CD4-positive, alpha-beta T cell treated with Interleukin-4 for 1 hour (primary cell): ENCODE results near the gene ANGPTL1.
"Not testable (repeated sequence)": the region's sequence is repeated elsewhere in the genome, so short reads cannot be mapped to it uniquely, and the experiment has no call there.

Source experiments
- DNase-seq, 2 donors: peaks; one replicate each; pipeline ENCODE4 v3.0.0-alpha.2; 2020 to 2022

The ANGPTL1 gene

GRCh38 chr1:178867670-178868069 lies 3.2 kb downstream of the ANGPTL1 start:
- DNase-seq, result no peak

DNA sequence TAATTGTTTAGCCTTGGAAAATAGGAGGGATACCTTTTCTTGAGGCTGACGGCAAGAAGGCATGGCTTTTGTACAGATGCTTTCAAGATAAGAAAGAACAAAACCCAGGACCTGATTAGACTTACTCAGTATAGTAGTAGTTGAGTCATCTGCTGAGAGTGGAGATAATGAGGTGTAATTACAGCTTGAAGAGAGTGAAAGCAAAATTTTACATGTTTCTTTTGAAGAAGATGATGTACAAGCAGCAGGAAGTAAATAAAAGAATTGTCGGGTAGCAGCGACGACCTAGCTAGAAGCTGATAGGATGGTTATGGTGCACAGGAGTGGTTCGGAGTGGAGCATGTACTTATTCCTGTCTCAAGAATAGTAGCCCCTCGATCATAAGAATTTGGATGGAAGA lies 6.6 kb downstream of the ANGPTL1 start:
- no peak for DNase-seq

GRCh38 chr1:178862864-178863263 lies 8.0 kb downstream of the ANGPTL1 start:
- no peak for DNase-seq

DNA sequence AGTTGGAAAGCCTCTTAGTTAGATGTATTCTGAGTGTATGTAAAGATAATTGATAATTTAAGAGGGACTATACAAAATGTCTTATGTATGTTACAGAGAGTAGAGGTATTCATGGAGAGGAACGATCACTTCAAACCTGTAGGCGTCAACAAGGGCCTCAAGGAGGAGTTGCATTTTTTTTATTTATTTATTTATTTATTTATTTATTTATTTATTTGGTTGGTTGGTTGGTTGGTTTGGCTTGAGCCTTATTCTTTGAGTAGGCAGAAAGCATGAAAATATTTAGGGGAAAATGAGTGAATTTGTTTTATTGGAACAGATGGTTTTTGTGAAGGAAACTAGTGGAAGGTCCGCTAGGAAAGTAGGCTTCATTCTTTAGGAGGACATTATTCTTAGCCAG lies 8.5 kb downstream of the ANGPTL1 start:
- DNase-seq, result no peak

- DNase-seq, result no peak
Measured at GRCh38 chr1:178857126-178857525, 13.8 kb downstream of the ANGPTL1 start.

- no peak for DNase-seq
Measured at GRCh38 chr1:178849918-178850317, 21.0 kb downstream of the ANGPTL1 start.

- not testable (repeated sequence) for DNase-seq
Measured at GRCh38 chr1:178847919-178848318, 23.0 kb downstream of the ANGPTL1 start.

DNA sequence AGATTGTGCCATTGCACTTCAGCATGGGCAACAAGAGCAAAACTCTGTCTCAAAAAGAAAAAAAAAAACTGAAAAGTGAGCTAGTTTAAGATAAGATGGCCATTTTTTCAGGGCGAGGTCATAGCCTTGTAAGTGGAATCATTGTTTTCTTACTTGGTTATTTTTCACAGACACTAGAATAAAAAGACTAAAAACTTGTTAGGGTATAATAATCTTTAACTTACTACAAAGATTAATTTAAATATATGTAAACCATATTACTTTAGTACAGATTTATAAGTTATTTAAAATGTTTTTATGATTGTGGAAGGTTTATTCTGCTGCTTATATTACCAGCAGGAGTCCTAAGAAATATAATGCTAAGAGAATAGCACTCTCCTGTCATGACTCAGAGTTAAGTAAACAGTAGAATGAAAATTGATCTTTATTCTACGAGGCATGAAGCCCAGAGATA lies 23.5 kb downstream of the ANGPTL1 start:
- DNase-seq, result no peak

DNA sequence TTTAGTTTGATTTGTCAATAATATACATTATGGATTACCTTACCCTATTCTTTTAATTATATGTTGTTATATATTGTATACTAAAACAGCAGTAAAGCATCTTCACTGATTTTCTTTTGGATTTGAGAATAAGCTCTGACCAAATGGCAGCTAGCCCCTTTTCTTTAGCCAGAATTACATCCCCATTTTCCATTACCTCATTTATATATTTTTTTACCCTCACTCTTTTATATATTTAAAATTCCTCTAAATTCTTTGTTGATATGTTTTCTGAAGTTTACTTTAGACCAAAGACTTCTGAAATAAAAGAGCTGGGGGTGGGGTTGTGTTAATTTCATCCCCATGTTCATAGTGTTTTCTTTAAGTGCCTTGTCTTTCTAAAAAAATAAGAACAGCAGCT lies 24.6 kb downstream of the ANGPTL1 start:
- DNase-seq, result no peak

GRCh38 chr1:178844436-178844835 lies 26.4 kb downstream of the ANGPTL1 start:
- no peak for DNase-seq

DNA sequence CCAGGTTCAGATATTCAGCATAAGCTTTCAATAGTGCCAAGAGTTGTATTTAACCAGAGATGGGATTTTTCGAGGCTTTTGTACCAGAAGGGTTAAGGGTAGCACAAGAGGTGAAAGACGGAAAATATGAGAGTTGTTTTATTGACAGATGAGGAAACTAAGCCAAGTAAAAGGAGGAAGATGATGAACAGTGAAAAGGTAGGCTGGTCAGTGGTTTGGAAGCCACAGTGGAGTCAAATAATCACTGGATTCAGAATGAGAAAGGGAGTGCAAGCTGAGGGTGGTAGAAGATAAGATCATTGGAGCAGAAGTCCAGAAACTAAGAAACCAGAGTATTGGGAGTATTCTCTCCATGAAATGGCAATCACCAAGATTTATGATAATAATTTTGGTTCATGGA lies 45.7 kb downstream of the ANGPTL1 start:
- DNase-seq, result no peak

DNA sequence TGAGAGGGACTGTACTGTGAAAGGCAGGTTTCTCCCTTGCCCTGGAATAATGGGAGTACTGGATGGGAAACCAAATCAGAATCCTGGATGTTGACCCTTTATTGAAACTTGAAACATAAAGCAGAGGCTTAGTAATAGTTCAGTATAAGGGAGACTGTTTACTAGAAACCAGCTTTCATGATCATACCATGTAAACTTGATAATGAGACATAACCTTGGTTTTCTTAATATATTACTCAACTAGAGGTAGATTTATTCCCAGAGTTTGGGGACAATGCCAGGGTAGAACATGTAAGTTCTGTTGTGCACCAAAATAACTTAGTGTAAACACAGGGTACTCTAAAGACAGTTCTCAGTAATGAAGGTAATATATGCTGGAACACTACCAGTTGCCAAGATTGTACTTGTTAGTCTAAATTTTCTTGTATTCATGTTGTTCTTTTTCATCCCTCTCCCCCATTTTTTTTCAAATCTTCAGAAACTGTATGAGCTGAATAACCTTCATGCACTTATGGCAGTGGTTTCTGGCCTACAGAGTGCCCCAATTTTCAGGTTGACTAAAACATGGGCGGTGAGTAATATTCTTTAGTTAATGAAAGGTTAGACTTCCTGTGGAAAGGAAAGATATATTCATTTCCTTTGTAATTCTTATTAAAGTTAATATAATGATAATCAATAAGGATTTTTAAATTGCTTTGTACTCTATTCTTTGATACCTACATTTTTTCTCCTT lies 49.6 kb downstream of the ANGPTL1 start:
- DNase-seq, result no peak

DNA sequence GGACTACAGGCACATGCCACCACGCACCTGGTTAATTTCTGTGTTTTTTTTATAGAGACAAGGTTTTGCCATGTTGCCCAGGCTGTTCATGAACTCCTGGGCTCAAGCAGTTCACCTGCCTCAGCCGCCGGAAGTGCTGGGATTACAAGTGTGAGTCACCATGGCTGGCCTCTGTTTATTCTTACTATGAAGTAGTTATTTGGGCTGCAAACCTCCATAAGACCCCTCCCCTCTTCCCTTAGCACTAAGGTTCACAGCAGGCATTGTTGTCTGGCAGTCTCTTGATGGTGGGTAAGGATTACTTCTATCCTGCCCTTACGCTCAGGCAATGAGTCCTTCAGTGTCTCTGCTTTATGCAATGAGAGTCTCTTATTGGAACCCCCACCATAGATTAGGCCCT lies 51.8 kb downstream of the ANGPTL1 start:
- DNase-seq, result no peak

GRCh38 chr1:178818416-178818815 lies 52.5 kb downstream of the ANGPTL1 start:
- no peak for DNase-seq

- no peak for DNase-seq
Measured at GRCh38 chr1:178810585-178810984, 60.3 kb downstream of the ANGPTL1 start.

DNA sequence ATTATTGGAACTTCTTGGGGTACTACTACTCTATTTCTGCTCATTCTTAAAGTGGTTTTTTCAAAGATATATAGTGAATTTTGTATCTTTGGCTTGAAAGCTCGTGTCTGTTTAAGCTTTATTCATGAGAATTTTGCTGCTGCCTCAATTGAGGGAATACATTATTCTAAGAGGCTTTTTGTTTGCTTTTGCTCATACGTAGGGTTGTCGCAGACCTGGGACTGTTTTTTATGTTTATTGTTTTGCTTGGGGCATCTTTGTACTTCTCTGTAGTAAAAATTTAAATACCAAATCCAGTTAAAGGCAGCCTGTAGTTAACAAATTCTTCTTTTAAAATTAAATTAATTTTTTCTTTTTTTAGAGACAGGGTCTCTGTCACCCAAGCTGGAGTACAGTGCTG lies 62.3 kb downstream of the ANGPTL1 start:
- no peak for DNase-seq

DNA sequence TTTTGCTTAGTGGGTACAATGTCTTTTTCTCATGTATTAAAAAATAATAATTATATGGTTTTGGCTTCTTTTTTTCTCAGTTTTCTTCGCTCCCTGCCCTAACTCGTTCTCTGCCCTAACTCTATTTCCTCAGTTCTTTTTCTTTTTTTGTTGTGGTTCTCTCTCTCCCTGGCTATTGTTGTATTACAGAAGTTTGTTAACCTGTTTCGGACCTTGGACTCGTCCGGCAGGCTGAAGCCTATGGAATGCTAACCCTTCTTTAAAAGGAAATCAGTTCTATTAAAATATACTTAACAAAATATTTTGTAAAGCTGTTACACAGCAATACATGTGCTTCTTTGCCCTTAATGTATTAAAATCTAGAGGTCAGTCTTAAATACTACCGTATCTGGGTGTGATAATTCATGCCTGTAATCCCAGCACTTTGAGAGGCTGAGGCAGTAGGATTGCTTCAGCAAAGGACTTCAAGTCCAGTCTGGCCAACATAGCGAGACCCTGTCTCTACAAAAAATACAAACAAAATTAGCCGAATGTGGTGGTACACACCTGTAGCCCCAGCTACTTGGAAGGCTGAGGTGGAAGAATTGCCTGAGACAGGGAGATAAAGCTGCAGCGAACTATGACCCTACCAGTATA lies 64.1 kb downstream of the ANGPTL1 start:
- DNase-seq, result no peak

GRCh38 chr1:178802873-178803272 lies 68.0 kb downstream of the ANGPTL1 start:
- no peak for DNase-seq
